K562 (cell line): ENCODE measurements around the gene CCM2.

Experiments
- CXXC5 ChIP-seq: fragments of 250-450 bp; sonication (Bioruptor Pico); IDR thresholded peaks from 2 replicates; pipeline ENCODE4 v1.8.0; 2022; ENCODE audit warnings: inconsistent platforms, mild to moderate bottlenecking, moderate library complexity
- DDX20 ChIP-seq: fragments of 450-650 bp; IDR thresholded peaks from 2 replicates; pipeline ENCODE4 v1.6.1; 2016; ENCODE audit warnings: missing genetic modification characterization, low read depth, mild to moderate bottlenecking, missing compliant biosample characterization, moderate library complexity
- EGR1 ChIP-seq: fragments of 450-650 bp; conservative IDR thresholded peaks from 2 replicates; pipeline ENCODE4 v1.6.1; 2017; ENCODE audit warnings: mild to moderate bottlenecking
- POLR2AphosphoS5 ChIP-seq: IDR thresholded peaks from 2 replicates; pipeline ENCODE4 v1.6.1; 2011; ENCODE audit warnings: mild to moderate bottlenecking, low read depth, low read length, moderate library complexity; ENCODE audit not compliant: control insufficient read depth, insufficient read depth
- PYGO2 ChIP-seq: fragments of 450-650 bp; IDR thresholded peaks from 2 replicates; pipeline ENCODE4 v1.6.1; 2016; ENCODE audit warnings: mild to moderate bottlenecking, missing genetic modification characterization, moderate library complexity, missing compliant biosample characterization
- ZNF143 ChIP-seq: sonication (generic); formaldehyde crosslinking; IDR thresholded peaks from 2 replicates; pipeline ENCODE4 v1.9.0; 2022; ENCODE audit warnings: mild to moderate bottlenecking, missing genetic modification reagents
- TF ChIP-seq, protein P1 (sequence below), 3 experiments: IDR thresholded peaks in 2 of 3; conservative IDR thresholded peaks in 1 of 3; 2 replicates each; pipeline ENCODE4 v1.5.1; 2011 to 2012; ENCODE audit warnings: low read length in 3 of 3, mild to moderate bottlenecking in 3 of 3, control low read depth in 2 of 3, improper control_type of control experiment in 1 of 3, inconsistent platforms in 1 of 3, low read depth in 1 of 3, mixed read lengths in 1 of 3, moderate library complexity in 1 of 3; ENCODE audit not compliant: insufficient read depth in 2 of 3
- TF ChIP-seq, protein P2 (sequence below): IDR thresholded peaks from 2 replicates; pipeline ENCODE4 v1.6.1; 2012; ENCODE audit warnings: low read depth, low read length, improper control_type of control experiment, borderline replicate concordance

DNA sequence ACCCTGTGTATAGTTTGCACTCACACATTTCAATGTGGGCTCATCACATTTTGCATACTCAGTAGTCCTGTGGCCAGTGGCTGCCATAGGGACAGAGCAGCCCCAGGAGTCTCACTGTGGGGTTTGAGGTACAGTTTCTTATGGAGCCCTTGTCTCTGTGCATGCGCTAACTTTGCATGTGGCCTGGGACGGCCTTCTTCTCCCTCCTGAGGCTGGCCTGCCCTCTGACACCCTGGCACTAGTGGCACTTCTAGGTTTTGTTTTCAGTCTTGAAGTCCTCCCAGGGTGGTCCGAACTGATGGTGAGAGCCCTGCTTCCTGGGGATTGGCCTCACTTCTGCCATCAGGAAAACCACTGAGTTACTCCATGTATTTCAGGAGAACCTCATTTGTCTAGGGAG, 67.6 kb downstream of the CCM2 start:
- TF ChIP-seq EGR1 (no peak), PYGO2 (no peak), CXXC5 (CRISPR knock-in tag) (no peak), POLR2AphosphoS5 (no peak), ZNF143 (CRISPR knock-in tag) (no peak), DDX20 (tag) (no peak)
- TF ChIP-seq, protein P1, sequence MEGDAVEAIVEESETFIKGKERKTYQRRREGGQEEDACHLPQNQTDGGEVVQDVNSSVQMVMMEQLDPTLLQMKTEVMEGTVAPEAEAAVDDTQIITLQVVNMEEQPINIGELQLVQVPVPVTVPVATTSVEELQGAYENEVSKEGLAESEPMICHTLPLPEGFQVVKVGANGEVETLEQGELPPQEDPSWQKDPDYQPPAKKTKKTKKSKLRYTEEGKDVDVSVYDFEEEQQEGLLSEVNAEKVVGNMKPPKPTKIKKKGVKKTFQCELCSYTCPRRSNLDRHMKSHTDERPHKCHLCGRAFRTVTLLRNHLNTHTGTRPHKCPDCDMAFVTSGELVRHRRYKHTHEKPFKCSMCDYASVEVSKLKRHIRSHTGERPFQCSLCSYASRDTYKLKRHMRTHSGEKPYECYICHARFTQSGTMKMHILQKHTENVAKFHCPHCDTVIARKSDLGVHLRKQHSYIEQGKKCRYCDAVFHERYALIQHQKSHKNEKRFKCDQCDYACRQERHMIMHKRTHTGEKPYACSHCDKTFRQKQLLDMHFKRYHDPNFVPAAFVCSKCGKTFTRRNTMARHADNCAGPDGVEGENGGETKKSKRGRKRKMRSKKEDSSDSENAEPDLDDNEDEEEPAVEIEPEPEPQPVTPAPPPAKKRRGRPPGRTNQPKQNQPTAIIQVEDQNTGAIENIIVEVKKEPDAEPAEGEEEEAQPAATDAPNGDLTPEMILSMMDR (IDR thresholded peaks at IDR 0.05 in 2 of 3, conservative IDR thresholded peaks at IDR 0.05 in 1 of 3; ENCODE audit: insufficient read depth in 2 of 3, low read depth in 1 of 3, low read length in 3 of 3), result no peak
- TF ChIP-seq, protein P2, sequence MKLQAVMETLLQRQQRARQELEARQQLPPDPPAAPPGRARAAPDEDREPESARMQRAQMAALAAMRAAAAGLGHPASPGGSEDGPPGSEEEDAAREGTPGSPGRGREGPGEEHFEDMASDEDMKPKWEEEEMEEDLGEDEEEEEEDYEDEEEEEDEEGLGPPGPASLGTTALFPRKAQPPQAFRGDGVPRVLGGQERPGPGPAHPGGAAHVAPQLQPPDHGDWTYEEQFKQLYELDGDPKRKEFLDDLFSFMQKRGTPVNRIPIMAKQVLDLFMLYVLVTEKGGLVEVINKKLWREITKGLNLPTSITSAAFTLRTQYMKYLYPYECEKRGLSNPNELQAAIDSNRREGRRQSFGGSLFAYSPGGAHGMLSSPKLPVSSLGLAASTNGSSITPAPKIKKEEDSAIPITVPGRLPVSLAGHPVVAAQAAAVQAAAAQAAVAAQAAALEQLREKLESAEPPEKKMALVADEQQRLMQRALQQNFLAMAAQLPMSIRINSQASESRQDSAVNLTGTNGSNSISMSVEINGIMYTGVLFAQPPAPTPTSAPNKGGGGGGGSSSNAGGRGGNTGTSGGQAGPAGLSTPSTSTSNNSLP, result no peak
